ENCODE measurements around the gene IGSF9. TPM values are rescaled to one million over a fixed set of nuclear protein-coding genes. Genes with fewer than 3 reads are reported as not detected.

IGSF9 gene
- total RNA-seq, 2 donors from 2014 or later, result 7.5 to 9.2 TPM

DNA sequence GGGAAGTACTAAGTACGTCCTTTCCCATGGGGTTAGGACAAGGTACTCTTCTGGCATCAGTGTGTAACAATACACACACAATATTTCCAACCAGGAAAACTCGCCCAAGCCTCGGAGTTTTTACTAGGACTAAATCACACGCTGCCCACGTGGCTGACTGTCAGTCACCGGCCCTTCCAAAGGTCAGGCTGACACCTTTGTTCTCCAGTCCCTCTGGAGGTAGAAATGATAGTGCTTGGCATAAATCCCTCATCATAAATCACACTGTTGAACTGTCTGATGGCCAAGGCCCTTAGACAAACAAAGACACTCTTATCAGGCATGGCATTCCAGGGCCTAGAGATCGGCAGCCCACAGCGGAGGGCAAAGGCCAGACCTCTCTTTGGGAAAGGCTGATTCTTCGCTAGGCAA, 25.5 kb upstream of the IGSF9 start:
- TF ChIP-seq, protein P1, sequence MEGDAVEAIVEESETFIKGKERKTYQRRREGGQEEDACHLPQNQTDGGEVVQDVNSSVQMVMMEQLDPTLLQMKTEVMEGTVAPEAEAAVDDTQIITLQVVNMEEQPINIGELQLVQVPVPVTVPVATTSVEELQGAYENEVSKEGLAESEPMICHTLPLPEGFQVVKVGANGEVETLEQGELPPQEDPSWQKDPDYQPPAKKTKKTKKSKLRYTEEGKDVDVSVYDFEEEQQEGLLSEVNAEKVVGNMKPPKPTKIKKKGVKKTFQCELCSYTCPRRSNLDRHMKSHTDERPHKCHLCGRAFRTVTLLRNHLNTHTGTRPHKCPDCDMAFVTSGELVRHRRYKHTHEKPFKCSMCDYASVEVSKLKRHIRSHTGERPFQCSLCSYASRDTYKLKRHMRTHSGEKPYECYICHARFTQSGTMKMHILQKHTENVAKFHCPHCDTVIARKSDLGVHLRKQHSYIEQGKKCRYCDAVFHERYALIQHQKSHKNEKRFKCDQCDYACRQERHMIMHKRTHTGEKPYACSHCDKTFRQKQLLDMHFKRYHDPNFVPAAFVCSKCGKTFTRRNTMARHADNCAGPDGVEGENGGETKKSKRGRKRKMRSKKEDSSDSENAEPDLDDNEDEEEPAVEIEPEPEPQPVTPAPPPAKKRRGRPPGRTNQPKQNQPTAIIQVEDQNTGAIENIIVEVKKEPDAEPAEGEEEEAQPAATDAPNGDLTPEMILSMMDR (conservative IDR thresholded peaks at IDR 0.05), result no peak
- Mint-ChIP-seq H3K4me3 (no peak overlapping the region), H3K27ac (no peak overlapping the region), H3K4me1 (peaks cover 9% of the 10 kb centered on the region), H3K9me3 (no peaks in the 10 kb centered on the region), H3K27me3 (ENCODE audit: insufficient read depth) (peaks cover 5% of the 10 kb centered on the region), H3K36me3 (ENCODE audit: low read depth) (no peaks in the 10 kb centered on the region)
- 84 to 85% methylated on average over 8 to 9 of the region's 9 CpGs for WGBS, 2 experiments (ENCODE audit: insufficient coverage in 1 of 2, insufficient read length in 1 of 2)
- Histone ChIP-seq H3K27me3 (ENCODE audit: control insufficient read depth, insufficient read depth, low read length, poor library complexity, severe bottlenecking) (peaks cover 12% of the 10 kb centered on the region), H3K36me3 (ENCODE audit: control insufficient read depth, insufficient read depth, low read length) (no peaks in the 10 kb centered on the region), H3K9me3 (ENCODE audit: control insufficient read depth, low read length) (no peaks in the 10 kb centered on the region), H3K27ac (ENCODE audit: low read depth, low read length) (no peak overlapping the region), H3K9ac (ENCODE audit: extremely low read depth, low read length, poor library complexity, severe bottlenecking) (no peak overlapping the region), H3K4me3 (ENCODE audit: low read length) (no peak overlapping the region), H3K4me1 (ENCODE audit: control insufficient read depth, insufficient read depth, low read length) (peaks cover 3% of the 10 kb centered on the region)
- DNase-seq, result no peak

DNA sequence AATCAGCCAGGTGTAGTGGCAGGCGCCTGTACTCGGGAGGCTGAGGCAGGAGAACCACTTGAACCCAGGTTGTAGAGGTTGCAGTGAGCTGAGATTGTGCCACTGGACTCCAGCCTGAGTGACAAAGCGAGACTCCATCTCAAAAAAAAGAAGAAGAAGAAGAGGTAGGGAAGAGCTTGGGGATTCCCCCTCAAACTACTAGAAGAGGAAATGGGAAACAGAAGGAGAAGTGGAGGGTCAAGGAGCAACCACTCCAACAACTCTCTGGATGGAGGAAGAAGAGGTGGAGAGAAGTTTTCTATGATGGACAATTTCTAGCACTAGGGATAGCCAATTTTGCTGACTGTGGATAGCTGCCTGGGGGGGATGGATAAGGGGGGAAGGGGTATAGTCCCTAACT, 23.5 kb upstream of the IGSF9 start:
- Mint-ChIP-seq H3K9me3 (no peaks in the 10 kb centered on the region), H3K36me3 (ENCODE audit: low read depth) (no peaks in the 10 kb centered on the region), H3K27ac (no peak overlapping the region), H3K4me3 (no peak overlapping the region), H3K27me3 (ENCODE audit: insufficient read depth) (peaks cover 5% of the 10 kb centered on the region), H3K4me1 (peaks cover 15% of the 10 kb centered on the region)
- Histone ChIP-seq H3K9ac (ENCODE audit: extremely low read depth, low read length, poor library complexity, severe bottlenecking) (no peak overlapping the region), H3K4me3 (ENCODE audit: low read length) (no peak overlapping the region), H3K36me3 (ENCODE audit: control insufficient read depth, insufficient read depth, low read length) (no peaks in the 10 kb centered on the region), H3K27me3 (ENCODE audit: control insufficient read depth, insufficient read depth, low read length, poor library complexity, severe bottlenecking) (peaks cover 2% of the 10 kb centered on the region), H3K4me1 (ENCODE audit: control insufficient read depth, insufficient read depth, low read length) (peaks cover 11% of the 10 kb centered on the region), H3K9me3 (ENCODE audit: control insufficient read depth, low read length) (no peaks in the 10 kb centered on the region), H3K27ac (ENCODE audit: low read depth, low read length) (no peak overlapping the region)
- TF ChIP-seq, protein P1 (conservative IDR thresholded peaks at IDR 0.05), result no peak
- WGBS, 2 experiments (ENCODE audit: insufficient coverage in 1 of 2, insufficient read length in 1 of 2), result 92 to 100% methylated on average over 2 to 3 of the region's 3 CpGs
- no peak for DNase-seq

DNA sequence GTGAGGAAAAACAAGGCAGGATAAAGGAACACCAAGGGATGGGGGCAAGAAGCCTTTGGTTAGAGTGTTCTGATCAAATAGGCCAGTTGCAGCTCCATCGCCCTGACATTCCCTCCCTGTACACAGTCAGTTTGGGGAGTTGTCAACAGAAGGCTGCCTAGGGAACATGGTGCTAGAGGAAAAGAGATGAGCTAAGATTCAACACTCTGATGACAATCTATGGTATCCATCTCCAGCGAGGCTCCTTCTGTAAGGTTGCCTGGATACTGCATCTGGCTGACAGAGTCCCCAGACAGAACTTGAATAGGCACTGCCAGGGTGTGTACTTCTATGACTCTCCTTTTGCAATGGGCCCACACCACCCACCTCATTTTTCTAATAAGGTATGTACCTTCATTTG, 19.9 kb upstream of the IGSF9 start:
- H3K9ac ChIP-seq (ENCODE audit: extremely low read depth, low read length, poor library complexity, severe bottlenecking), result no peak overlapping the region
- H3K27ac ChIP-seq (ENCODE audit: low read depth, low read length), result no peak overlapping the region
- Mint-ChIP-seq H3K36me3 (ENCODE audit: low read depth) (no peaks in the 10 kb centered on the region), H3K4me3 (no peak overlapping the region), H3K27me3 (ENCODE audit: insufficient read depth) (peaks cover 5% of the 10 kb centered on the region), H3K27ac (no peak overlapping the region), H3K9me3 (no peaks in the 10 kb centered on the region), H3K4me1 (peaks cover 6% of the 10 kb centered on the region)
- WGBS, 2 experiments (ENCODE audit: insufficient coverage in 1 of 2, insufficient read length in 1 of 2), result 60 to 95% methylated on average over 1 to 2 of the region's 2 CpGs
- no peak overlapping the region for H3K4me3 ChIP-seq (ENCODE audit: low read length)
- no peaks in the 10 kb centered on the region for H3K9me3 ChIP-seq (ENCODE audit: control insufficient read depth, low read length)
- TF ChIP-seq, protein P1 (conservative IDR thresholded peaks at IDR 0.05), result no peak
- H3K27me3 ChIP-seq (ENCODE audit: control insufficient read depth, insufficient read depth, low read length, poor library complexity, severe bottlenecking), result no peaks in the 10 kb centered on the region
- H3K36me3 ChIP-seq (ENCODE audit: control insufficient read depth, insufficient read depth, low read length), result no peaks in the 10 kb centered on the region
- peaks cover 8% of the 10 kb centered on the region for H3K4me1 ChIP-seq (ENCODE audit: control insufficient read depth, insufficient read depth, low read length)
- no peak for DNase-seq
